K562 (cell line): ENCODE results near the gene TTC16. TPM values are rescaled to one million over a fixed set of nuclear protein-coding genes. Genes with fewer than 3 reads are reported as not detected.
A peak's percentile ranks its signal among the peaks of the same experiment; 100 is the strongest.

Experiments
- ADNP ChIP-seq: fragments of 200-800 bp; sonication (Bioruptor generic); IDR thresholded peaks from 2 replicates; pipeline ENCODE4 v1.6.1; 2016; ENCODE audit warnings: missing genetic modification characterization, missing compliant biosample characterization
- BRD4 ChIP-seq: fragments of 200-600 bp; sonication (generic); IDR thresholded peaks from 2 replicates; pipeline ENCODE4 v1.6.1; 2017; ENCODE audit warnings: inconsistent platforms
- CHD1 ChIP-seq: fragments of 200-600 bp; sonication (generic); IDR thresholded peaks from one replicate; pipeline ENCODE4 v1.6.1; 2012; ENCODE audit warnings: mild to moderate bottlenecking, moderate library complexity, low read length, inconsistent platforms
- ETS2 ChIP-seq: IDR thresholded peaks from 2 replicates; pipeline ENCODE4 v1.6.1; 2016; ENCODE audit warnings: borderline replicate concordance, missing genetic modification characterization, mild to moderate bottlenecking, moderate library complexity, missing compliant biosample characterization; ENCODE audit not compliant: poor library complexity, severe bottlenecking
- KHSRP ChIP-seq: fragments of 450-650 bp; IDR thresholded peaks from 2 replicates; pipeline ENCODE4 v1.6.1; 2017
- RBFOX2 ChIP-seq: fragments of 200-400 bp; formaldehyde crosslinking; IDR thresholded peaks from 2 replicates; pipeline ENCODE4 v1.6.1; 2017; ENCODE audit warnings: low read depth, mild to moderate bottlenecking, low read length, moderate library complexity
- SIN3B ChIP-seq: fragments of 450-650 bp; IDR thresholded peaks from 2 replicates; pipeline ENCODE4 v1.6.1; 2017; ENCODE audit warnings: low read depth, mild to moderate bottlenecking, moderate library complexity
- SMAD3 ChIP-seq: fragments of 450-650 bp; formaldehyde crosslinking; conservative IDR thresholded peaks from 2 replicates; pipeline ENCODE4 v1.4.0; 2020; ENCODE audit warnings: mild to moderate bottlenecking
- TRIM28 ChIP-seq: fragments of 450-650 bp; IDR thresholded peaks from 2 replicates; pipeline ENCODE4 v1.6.1; 2017
- ZMIZ1 ChIP-seq, 2 experiments: fragments of 150-350 bp in 1 of 2; IDR thresholded peaks; 2 replicates each; pipeline ENCODE4 v1.6.1; 2012 to 2016; ENCODE audit warnings: low read depth in 2 of 2, low read length in 2 of 2, mild to moderate bottlenecking in 1 of 2, moderate library complexity in 1 of 2
- ZNF143 ChIP-seq: sonication (generic); formaldehyde crosslinking; IDR thresholded peaks from 2 replicates; pipeline ENCODE4 v1.9.0; 2022; ENCODE audit warnings: mild to moderate bottlenecking, missing genetic modification reagents
- ZNF184 ChIP-seq: sonication (generic); formaldehyde crosslinking; IDR thresholded peaks from 2 replicates; pipeline ENCODE4 v1.5.0; 2020; ENCODE audit warnings: missing genetic modification reagents
- ZNF511 ChIP-seq: sonication (generic); formaldehyde crosslinking; IDR thresholded peaks from 2 replicates; pipeline ENCODE4 v1.8.0; 2022; ENCODE audit warnings: mild to moderate bottlenecking, missing genetic modification reagents
- ZNF79 ChIP-seq: fragments of 250-450 bp; sonication (Bioruptor Pico); IDR thresholded peaks from 2 replicates; pipeline ENCODE4 v1.4.0; 2020; ENCODE audit warnings: low read depth, mild to moderate bottlenecking, moderate library complexity
- polyA plus RNA-seq, 8 experiments: library from polyadenylated mRNA; depleted of rRNA in 4 of 8; stranded (reverse) in 5 of 8; unstranded in 3 of 8; fragments of >200 nt; fragmentation: Nextera tagmentation in 2 of 8; fragmentation: Illumina TruSeq in 1 of 8; extraction: Ambion mirVana in 2 of 8; extraction: Trizol in 1 of 8; gene quantifications; 2 replicates each; pipeline versions ENCODE4 v1.2.1 to v1.2.3, GENCODE V29; 2011 to 2014; ENCODE audit warnings: inconsistent platforms in 1 of 8, missing spikeins in 1 of 8
- total RNA-seq, 7 experiments: library from RNA; depleted of rRNA in 6 of 7; stranded (reverse); fragments of >200 nt in 6 of 7; fragmentation: Illumina TruSeq in 2 of 7; extraction: Trizol in 2 of 7; gene quantifications; 2 replicates each; pipeline versions ENCODE4 v1.2.1 to v1.2.3, GENCODE V29; 2011 to 2021; ENCODE audit warnings: low replicate concordance in 1 of 7
- TF ChIP-seq, protein P1 (sequence below): fragments of 450-650 bp; formaldehyde crosslinking; IDR thresholded peaks from 2 replicates; pipeline ENCODE4 v1.4.0; 2022; ENCODE audit warnings: missing genetic modification characterization
- TF ChIP-seq, protein P2 (sequence below): fragments of 200-400 bp; formaldehyde crosslinking; IDR thresholded peaks from 2 replicates; pipeline ENCODE4 v1.6.1; 2017; ENCODE audit warnings: mild to moderate bottlenecking, low read depth, low read length, moderate library complexity
- TF ChIP-seq, protein P3 (sequence below): sonication (generic); formaldehyde crosslinking; IDR thresholded peaks from 2 replicates; pipeline ENCODE4 v1.8.0; 2023; ENCODE audit warnings: mild to moderate bottlenecking, missing genetic modification reagents

TTC16 gene
- total and polyA plus RNA-seq, 9 of the 15 experiments (the other 6 are each of a cell fraction or from before 2014, with no cell fraction given): 0.11 TPM; not detected in 8

- TF ChIP-seq ZMIZ1 (IDR thresholded peaks at IDR 0.05; ENCODE audit: low read depth in 2 of 2, low read length in 2 of 2) (no peak), ADNP (tag) (no peak), ZNF511 (peak; percentile 13; the same call in 1 of the 2 replicates), ZNF184 (CRISPR knock-in tag) (no peak), CHD1 (no peak), ZNF143 (CRISPR knock-in tag) (no peak), BRD4 (no peak), KHSRP (no peak), SMAD3 (CRISPR knock-in tag) (no peak), ETS2 (tag) (no peak), RBFOX2 (peak; percentile 30; the same call in 1 of the 2 replicates), ZNF79 (CRISPR knock-in tag) (no peak), TRIM28 (no peak), SIN3B (no peak)
- TF ChIP-seq, protein P1, sequence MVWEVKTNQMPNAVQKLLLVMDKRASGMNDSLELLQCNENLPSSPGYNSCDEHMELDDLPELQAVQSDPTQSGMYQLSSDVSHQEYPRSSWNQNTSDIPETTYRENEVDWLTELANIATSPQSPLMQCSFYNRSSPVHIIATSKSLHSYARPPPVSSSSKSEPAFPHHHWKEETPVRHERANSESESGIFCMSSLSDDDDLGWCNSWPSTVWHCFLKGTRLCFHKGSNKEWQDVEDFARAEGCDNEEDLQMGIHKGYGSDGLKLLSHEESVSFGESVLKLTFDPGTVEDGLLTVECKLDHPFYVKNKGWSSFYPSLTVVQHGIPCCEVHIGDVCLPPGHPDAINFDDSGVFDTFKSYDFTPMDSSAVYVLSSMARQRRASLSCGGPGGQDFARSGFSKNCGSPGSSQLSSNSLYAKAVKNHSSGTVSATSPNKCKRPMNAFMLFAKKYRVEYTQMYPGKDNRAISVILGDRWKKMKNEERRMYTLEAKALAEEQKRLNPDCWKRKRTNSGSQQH (CRISPR knock-in tag): no peak
- TF ChIP-seq, protein P2, sequence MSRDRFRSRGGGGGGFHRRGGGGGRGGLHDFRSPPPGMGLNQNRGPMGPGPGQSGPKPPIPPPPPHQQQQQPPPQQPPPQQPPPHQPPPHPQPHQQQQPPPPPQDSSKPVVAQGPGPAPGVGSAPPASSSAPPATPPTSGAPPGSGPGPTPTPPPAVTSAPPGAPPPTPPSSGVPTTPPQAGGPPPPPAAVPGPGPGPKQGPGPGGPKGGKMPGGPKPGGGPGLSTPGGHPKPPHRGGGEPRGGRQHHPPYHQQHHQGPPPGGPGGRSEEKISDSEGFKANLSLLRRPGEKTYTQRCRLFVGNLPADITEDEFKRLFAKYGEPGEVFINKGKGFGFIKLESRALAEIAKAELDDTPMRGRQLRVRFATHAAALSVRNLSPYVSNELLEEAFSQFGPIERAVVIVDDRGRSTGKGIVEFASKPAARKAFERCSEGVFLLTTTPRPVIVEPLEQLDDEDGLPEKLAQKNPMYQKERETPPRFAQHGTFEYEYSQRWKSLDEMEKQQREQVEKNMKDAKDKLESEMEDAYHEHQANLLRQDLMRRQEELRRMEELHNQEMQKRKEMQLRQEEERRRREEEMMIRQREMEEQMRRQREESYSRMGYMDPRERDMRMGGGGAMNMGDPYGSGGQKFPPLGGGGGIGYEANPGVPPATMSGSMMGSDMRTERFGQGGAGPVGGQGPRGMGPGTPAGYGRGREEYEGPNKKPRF: no peak
- TF ChIP-seq, protein P3, sequence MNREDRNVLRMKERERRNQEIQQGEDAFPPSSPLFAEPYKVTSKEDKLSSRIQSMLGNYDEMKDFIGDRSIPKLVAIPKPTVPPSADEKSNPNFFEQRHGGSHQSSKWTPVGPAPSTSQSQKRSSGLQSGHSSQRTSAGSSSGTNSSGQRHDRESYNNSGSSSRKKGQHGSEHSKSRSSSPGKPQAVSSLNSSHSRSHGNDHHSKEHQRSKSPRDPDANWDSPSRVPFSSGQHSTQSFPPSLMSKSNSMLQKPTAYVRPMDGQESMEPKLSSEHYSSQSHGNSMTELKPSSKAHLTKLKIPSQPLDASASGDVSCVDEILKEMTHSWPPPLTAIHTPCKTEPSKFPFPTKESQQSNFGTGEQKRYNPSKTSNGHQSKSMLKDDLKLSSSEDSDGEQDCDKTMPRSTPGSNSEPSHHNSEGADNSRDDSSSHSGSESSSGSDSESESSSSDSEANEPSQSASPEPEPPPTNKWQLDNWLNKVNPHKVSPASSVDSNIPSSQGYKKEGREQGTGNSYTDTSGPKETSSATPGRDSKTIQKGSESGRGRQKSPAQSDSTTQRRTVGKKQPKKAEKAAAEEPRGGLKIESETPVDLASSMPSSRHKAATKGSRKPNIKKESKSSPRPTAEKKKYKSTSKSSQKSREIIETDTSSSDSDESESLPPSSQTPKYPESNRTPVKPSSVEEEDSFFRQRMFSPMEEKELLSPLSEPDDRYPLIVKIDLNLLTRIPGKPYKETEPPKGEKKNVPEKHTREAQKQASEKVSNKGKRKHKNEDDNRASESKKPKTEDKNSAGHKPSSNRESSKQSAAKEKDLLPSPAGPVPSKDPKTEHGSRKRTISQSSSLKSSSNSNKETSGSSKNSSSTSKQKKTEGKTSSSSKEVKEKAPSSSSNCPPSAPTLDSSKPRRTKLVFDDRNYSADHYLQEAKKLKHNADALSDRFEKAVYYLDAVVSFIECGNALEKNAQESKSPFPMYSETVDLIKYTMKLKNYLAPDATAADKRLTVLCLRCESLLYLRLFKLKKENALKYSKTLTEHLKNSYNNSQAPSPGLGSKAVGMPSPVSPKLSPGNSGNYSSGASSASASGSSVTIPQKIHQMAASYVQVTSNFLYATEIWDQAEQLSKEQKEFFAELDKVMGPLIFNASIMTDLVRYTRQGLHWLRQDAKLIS: no peak
Measured at GRCh38 chr9:127770905-127771569, 55.2 kb downstream of the TTC16 start (continued).
